Small intestine (tissue), 7 donors: Measurements from ENCODE around the gene SEC22C. TPM values are rescaled to one million over a fixed set of nuclear protein-coding genes. Genes with fewer than 3 reads are reported as not detected.
"Not testable (repeated sequence)": the region's sequence is repeated elsewhere in the genome, so short reads cannot be mapped to it uniquely, and the experiment has no call there.

Source experiments
- DNase-seq, 2 donors: peaks; one replicate each; pipeline versions ENCODE4 v3.0.0 to v3.0.0-alpha.2; 2013
- FAIRE-seq: peaks from 2 replicates; lab custom pipeline; 2012; peaks lifted over from hg19 to GRCh38; lab: Jason Lieb, UNC
- H3K27ac ChIP-seq, 3 donors: one replicate each; pipeline ENCODE4 v1.5.1; 2013; ENCODE audit warnings: low read length in 2 of 3, mild to moderate bottlenecking in 2 of 3, control low read depth in 1 of 3, inconsistent platforms in 1 of 3, low read depth in 1 of 3, moderate library complexity in 1 of 3
- H3K27me3 ChIP-seq, 3 donors: one replicate each; pipeline ENCODE4 v1.6.1; 2013; ENCODE audit warnings: low read length in 3 of 3, inconsistent platforms in 1 of 3; ENCODE audit not compliant: control insufficient read depth in 3 of 3, insufficient read depth in 3 of 3
- H3K36me3 ChIP-seq, 3 donors: one replicate each; pipeline ENCODE4 v1.6.1; 2013; ENCODE audit warnings: low read length in 3 of 3, inconsistent platforms in 1 of 3, low read depth in 1 of 3, mild to moderate bottlenecking in 1 of 3, moderate library complexity in 1 of 3; ENCODE audit not compliant: control insufficient read depth in 3 of 3, insufficient read depth in 2 of 3
- H3K4me1 ChIP-seq, 3 donors: one replicate each; pipeline ENCODE4 v1.6.1; 2013; ENCODE audit warnings: low read length in 2 of 3, inconsistent platforms in 1 of 3, low read depth in 1 of 3, mild to moderate bottlenecking in 1 of 3, moderate library complexity in 1 of 3; ENCODE audit not compliant: control insufficient read depth in 3 of 3, insufficient read depth in 2 of 3
- H3K4me3 ChIP-seq, 3 donors: one replicate each; pipeline ENCODE4 v1.5.1; 2013; ENCODE audit warnings: low read length in 3 of 3, control low read depth in 1 of 3, inconsistent platforms in 1 of 3, low read depth in 1 of 3, mild to moderate bottlenecking in 1 of 3, moderate library complexity in 1 of 3
- H3K9me3 ChIP-seq, 2 donors: one replicate each; pipeline ENCODE4 v1.6.1; 2013; ENCODE audit warnings: low read depth in 1 of 2, low read length in 1 of 2; ENCODE audit not compliant: control insufficient read depth in 2 of 2, insufficient read depth in 1 of 2
- WGBS, 3 donors: extraction: QIAGEN DNeasy Blood & Tissue Kit; methylation state at CpG; one replicate each; pipeline ENCODE4 v1.1.7; 2013; 5-methylcytosine and 5-hydroxymethylcytosine counted together
- polyA plus RNA-seq, 4 donors: library from polyadenylated mRNA; stranded (reverse) in 3 of 4; unstranded in 1 of 4; fragments of 200-250 nt in 3 of 4; fragments of 120-200 nt in 1 of 4; gene quantifications; one replicate each; pipeline versions ENCODE4 v1.2.1 to v1.2.3, GENCODE V29; 2013
- donor health status: healthy with polysubstance abuse.
- donor health status: control.
- donor health status: control.
- donor health status: Bipolar disorder and iron deficiency.
- donor health status: healthy.

Gene SEC22C
- polyA plus RNA-seq, 4 donors, result 24.1 to 49.9 (median 39.5) TPM

DNA sequence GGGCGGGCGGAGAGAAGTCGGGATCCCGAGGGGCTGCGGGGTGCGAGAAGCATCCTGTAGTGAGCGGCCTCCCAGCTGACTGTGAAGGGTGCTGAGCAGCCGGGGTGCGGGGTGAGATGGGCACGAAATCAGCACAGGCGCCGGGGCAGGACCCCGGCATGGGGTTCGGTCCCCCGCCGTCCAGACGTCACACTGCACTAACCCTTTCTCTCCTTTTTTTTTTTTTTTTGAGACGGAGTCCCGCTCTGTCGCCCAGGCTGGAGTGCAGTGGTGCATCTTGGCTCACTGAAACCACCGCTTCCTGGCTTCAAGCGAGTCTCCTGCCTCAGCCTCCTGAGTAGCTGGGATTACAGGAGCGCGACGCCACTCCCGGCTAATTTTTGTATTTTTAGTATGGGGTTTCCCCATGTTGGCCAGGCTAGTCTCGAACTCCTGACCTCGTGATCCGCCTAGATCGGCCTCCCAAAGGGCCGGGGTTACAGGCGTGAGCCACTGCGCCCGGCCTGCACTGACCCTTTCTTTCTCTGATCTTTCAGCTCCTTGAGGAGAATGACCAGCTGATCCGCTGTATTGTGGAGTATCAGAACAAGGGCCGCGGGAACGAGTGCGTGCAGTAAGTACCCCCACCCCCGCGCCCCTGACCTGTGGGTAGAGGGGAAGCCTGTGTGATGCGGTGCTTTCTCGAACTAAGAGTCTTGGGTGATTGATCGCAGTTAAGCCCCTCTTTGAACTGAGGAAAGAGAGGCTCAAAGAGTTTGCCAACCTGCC, 9.4 kb upstream of the SEC22C start:
- Histone ChIP-seq H3K27me3 (no peaks in the 10 kb centered on the region), H3K4me1 (peaks cover 0 to 12% (median 7%) of the 10 kb centered on the region in 3 donors), H3K36me3 (peaks cover 3 to 6% (median 3%) of the 10 kb centered on the region in 3 donors), H3K27ac (peak overlapping the region in 2 of 3 donors; percentile 80 to 88), H3K4me3 (peak overlapping the region; percentile 52 to 89 (median 66)), H3K9me3 (no peaks in the 10 kb centered on the region)
- 4 to 9% (median 7%) methylated on average over 39 to 44 of the region's 44 CpGs for WGBS, 3 donors
- no peak for FAIRE-seq
- peak; percentile 20 to 43 for DNase-seq

DNA sequence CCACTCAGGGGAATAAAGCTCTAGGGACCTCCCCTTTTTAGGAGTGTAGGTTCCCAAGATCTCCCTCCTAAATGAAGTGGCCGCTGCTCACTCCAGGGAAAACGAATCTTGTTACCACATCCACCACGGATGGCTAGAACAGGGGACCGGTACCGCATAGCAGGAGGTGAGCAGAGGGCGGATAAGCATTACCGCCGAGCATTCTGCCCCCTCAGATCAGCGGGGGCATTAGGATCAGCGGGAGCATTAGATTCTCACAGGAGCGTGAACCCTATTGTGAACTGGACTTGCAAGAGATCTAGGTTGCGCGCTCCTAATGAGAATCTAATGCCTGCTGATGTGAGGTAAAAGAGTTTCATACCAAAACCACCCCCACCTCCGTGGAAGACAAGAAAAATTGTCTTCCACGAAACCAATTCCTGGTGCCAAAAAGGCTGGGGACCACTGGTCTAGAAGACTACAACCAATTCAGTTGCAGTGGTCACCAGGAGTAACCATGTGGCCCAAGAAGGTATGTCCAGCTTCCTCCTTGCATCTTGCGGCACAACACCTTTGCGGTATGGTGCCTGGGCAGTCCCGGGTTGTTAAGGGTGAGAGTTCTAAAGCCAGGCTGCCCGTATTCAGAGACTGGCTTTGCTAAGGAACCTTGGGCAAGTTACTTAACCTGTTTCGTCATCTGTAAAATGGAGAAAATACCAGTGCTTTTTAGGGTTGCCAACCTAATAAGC, 7.8 kb upstream of the SEC22C start:
- no peaks in the 10 kb centered on the region for H3K27me3 ChIP-seq
- H3K27ac ChIP-seq, result peak overlapping the region; percentile 44 to 88 (median 58)
- WGBS, 3 donors, result 91 to 94% (median 93%) methylated on average over 20 of the region's 20 CpGs
- FAIRE-seq (no peak), DNase-seq (no peak)
- H3K4me3 ChIP-seq, result no peak overlapping the region
- peaks cover 0 to 6% (median 3%) of the 10 kb centered on the region in 3 donors for H3K36me3 ChIP-seq
- peaks cover 0 to 12% (median 7%) of the 10 kb centered on the region in 3 donors for H3K4me1 ChIP-seq
- H3K9me3 ChIP-seq, result no peaks in the 10 kb centered on the region

DNA sequence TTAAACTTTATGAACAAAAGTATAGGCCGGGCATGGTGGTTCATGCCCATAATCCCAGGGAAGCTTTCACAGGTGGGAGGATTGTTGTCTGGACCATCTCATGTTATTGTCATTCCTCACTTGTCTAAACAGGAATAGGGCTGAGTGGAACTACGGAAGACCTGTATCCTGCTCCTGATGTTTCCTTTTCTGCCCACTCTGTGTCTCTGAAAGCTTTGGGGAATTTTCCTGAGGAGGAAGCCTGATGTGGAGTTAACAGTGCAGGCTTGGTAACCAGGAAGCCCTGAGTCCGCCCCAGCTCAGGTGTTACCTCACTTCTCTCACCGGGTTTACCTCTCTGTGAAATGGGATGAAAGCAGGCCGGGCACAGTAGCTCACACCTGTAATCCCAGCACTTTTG, 6.9 kb upstream of the SEC22C start:
- 80 to 92% (median 82%) methylated on average over 5 of the region's 5 CpGs for WGBS, 3 donors
- DNase-seq, result no peak
- no peak overlapping the region for H3K4me3 ChIP-seq
- H3K4me1 ChIP-seq, result peaks cover 0 to 12% (median 4%) of the 10 kb centered on the region in 3 donors
- no peaks in the 10 kb centered on the region for H3K9me3 ChIP-seq
- peaks cover 0 to 6% (median 0%) of the 10 kb centered on the region in 3 donors for H3K36me3 ChIP-seq
- no peak overlapping the region for H3K27ac ChIP-seq
- H3K27me3 ChIP-seq, result no peaks in the 10 kb centered on the region
- no peak for FAIRE-seq

DNA sequence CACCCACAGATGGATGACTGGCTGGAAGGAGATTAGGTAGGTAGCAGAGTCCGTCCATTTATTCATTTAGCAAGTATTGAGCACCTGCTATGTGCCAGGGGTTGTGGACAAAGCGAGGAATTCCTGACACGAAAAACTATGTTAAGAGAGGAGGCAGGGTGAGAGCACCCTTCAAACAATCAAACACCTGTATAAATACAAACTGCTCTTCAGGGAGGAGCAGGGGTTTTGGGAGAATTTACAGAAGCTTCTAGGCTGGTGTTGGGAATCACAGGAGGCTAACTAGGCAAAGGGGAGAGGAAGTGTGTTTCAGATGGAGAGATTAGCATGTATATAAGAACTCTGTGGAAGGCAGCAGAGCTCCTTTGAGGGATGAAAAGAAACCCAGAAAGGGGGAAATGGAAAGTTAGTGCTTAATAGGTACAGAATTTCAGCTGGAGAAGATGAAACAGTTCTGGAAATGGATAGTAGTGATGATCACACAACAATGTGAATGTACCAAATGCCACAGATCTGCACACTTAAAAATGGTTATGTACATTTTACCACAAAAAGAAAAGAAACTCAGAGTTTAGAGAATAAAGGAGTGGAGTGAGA, 805 bp upstream of the SEC22C start:
- Histone ChIP-seq H3K27ac (peak overlapping the region; percentile 64 to 98 (median 87)), H3K27me3 (no peaks in the 10 kb centered on the region), H3K36me3 (peaks cover 0 to 5% (median 0%) of the 10 kb centered on the region in 3 donors), H3K4me3 (peak overlapping the region; percentile 20 to 82 (median 74)), H3K4me1 (peaks cover 0 to 12% (median 0%) of the 10 kb centered on the region in 3 donors), H3K9me3 (no peaks in the 10 kb centered on the region)
- DNase-seq (no peak), FAIRE-seq (no peak)
- 0 to 2% (median 1%) methylated on average over 3 of the region's 3 CpGs for WGBS, 3 donors

DNA sequence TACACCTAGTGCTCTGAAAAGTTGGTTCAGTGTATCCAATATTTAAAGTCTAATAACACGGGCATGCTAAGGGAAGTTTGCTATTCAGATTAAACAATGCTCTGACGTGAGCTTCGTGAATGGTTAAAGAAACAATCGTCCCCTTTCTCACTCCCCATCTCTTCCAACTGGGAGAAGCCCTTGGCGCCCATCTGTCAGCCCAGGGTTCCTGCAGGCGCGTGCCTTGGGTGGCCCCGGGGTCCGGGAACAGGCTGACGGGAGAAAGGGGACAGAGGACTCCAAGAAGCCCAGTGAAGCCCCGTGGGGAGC, 413 bp downstream of the SEC22C start:
- 0 to 1% (median 0%) methylated on average over 11 of the region's 11 CpGs for WGBS, 3 donors
- Histone ChIP-seq H3K4me1 (peaks cover 0 to 12% (median 0%) of the 10 kb centered on the region in 3 donors), H3K27me3 (no peaks in the 10 kb centered on the region), H3K27ac (peak overlapping the region; percentile 87 to 98 (median 92)), H3K36me3 (peaks cover 0 to 5% (median 0%) of the 10 kb centered on the region in 3 donors), H3K4me3 (peak overlapping the region; percentile 58 to 82 (median 74)), H3K9me3 (no peaks in the 10 kb centered on the region)
- DNase-seq (no peak), FAIRE-seq (no peak)

DNA sequence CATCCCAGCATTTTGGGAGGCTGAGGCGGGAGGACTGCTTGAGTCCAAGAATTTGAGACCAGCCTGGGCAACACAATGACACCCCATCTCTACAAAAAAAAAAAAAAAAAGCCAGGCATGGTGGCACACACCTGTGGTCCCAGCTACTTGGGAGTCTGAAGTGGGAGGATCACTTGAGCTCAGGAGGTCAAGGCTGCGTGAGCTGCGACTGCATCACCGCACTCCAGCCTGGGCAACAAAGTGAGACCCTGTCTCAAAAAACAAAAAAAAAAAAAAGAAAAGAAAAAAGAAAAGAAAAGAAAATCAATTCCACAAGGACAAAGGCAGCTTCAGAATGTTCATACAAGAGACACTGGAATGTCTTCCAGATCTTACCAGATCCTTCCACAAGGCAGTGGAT, 2.4 kb downstream of the SEC22C start:
- DNase-seq, H3K27me3 ChIP-seq, FAIRE-seq, H3K4me3 ChIP-seq, H3K9me3 ChIP-seq, H3K27ac ChIP-seq, H3K36me3 ChIP-seq: not testable (repeated sequence)
- peaks cover 0 to 12% (median 0%) of the 10 kb centered on the region in 3 donors for H3K4me1 ChIP-seq
- WGBS, 3 donors, result 94 to 98% (median 96%) methylated on average over 4 of the region's 4 CpGs

DNA sequence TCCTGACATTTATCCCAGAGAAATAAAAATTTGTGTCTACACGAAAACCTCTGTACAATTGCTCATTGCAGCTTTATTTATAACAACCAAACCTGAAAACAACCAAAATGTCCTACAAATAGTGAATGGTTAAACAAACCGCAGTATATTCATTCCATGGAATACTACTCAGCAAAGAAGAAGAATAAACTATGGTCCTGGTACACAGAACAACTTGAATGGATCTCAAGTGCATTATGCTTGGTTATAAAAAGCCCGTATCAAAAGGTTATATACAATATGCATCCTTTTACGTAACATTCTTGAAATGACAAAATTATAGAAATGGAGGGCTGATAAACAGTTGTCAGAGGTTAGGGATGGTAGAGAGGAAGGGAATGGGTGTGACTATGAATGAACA, 3.7 kb downstream of the SEC22C start:
- WGBS, 3 donors, result 95 to 99% (median 98%) methylated on average over 4 of the region's 4 CpGs
- Histone ChIP-seq H3K27ac (no peak overlapping the region), H3K4me3 (no peak overlapping the region), H3K9me3 (peaks cover 0 to 12% of the 10 kb centered on the region in 2 donors), H3K27me3 (no peaks in the 10 kb centered on the region), H3K4me1 (peaks cover 0 to 8% (median 0%) of the 10 kb centered on the region in 3 donors), H3K36me3 (peaks cover 0 to 14% (median 0%) of the 10 kb centered on the region in 3 donors)
- FAIRE-seq (no peak), DNase-seq (no peak)

DNA sequence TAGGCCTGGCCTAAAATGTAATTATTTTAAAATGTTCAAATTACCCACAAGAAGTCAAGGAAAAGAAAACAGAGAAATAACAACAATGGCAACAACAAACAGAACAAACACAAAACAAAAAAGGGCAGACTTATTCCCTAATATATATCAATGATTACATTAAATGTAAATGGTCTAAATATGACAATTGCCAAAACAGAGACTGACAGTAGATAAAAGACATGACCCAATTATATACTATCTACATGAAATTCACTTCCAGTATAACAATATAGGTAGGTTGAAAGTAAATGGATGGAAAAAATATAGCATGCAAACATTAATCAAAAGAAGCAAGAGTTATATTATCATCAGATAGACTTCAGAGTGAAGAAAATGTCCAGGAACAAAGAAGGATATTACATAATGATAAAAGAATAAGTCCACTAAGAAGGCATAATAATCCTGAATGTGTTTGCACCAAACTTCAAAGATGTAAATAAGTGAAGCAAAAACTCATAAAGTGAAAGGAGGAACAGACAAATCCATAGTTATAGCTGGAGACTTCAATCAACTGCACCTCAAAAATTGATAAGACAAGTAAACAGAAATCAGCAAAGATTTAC, 6.5 kb downstream of the SEC22C start:
- H3K27ac ChIP-seq, result no peak overlapping the region
- H3K27me3 ChIP-seq, result no peaks in the 10 kb centered on the region
- no peak overlapping the region for H3K4me3 ChIP-seq
- FAIRE-seq (peak; percentile 5), DNase-seq (no peak)
- peaks cover 0 to 12% of the 10 kb centered on the region in 2 donors for H3K9me3 ChIP-seq
- H3K36me3 ChIP-seq, result peaks cover 0 to 23% (median 0%) of the 10 kb centered on the region in 3 donors
- H3K4me1 ChIP-seq, result no peaks in the 10 kb centered on the region
